Measurements from ENCODE around the gene GLDC.

Gene GLDC

GRCh38 chr9:6620353-6620752 is 25.2 kb downstream of the GLDC start:
- no peak for DNase-seq (ENCODE audit: low spot score)

GRCh38 chr9:6619909-6620308 is 25.6 kb downstream of the GLDC start:
- DNase-seq (ENCODE audit: low spot score), result no peak

GRCh38 chr9:6616951-6617602 is 28.5 kb downstream of the GLDC start:
- DNase-seq (ENCODE audit: low spot score), result no peak

- DNase-seq (ENCODE audit: low spot score), result no peak
Measured at GRCh38 chr9:6614489-6614888, 31.0 kb downstream of the GLDC start.

GRCh38 chr9:6611865-6612264 is 33.7 kb downstream of the GLDC start:
- no peak for DNase-seq (ENCODE audit: low spot score)

- no peak for DNase-seq (ENCODE audit: low spot score)
Measured at GRCh38 chr9:6610073-6610472, 35.5 kb downstream of the GLDC start.

- DNase-seq (ENCODE audit: low spot score), result no peak
Measured at GRCh38 chr9:6609497-6610016, 36.0 kb downstream of the GLDC start.

- DNase-seq (ENCODE audit: low spot score), result no peak
Measured at GRCh38 chr9:6605202-6605601, 40.3 kb downstream of the GLDC start.

GRCh38 chr9:6600426-6600825 is 45.1 kb downstream of the GLDC start:
- no peak for DNase-seq (ENCODE audit: low spot score)

- no peak for DNase-seq (ENCODE audit: low spot score)
Measured at GRCh38 chr9:6600006-6600405, 45.5 kb downstream of the GLDC start.

- DNase-seq (ENCODE audit: low spot score), result no peak
Measured at GRCh38 chr9:6598249-6598725, 47.2 kb downstream of the GLDC start.

- DNase-seq (ENCODE audit: low spot score), result no peak
Measured at GRCh38 chr9:6592791-6593190, 52.7 kb downstream of the GLDC start.

GRCh38 chr9:6592231-6592630 is 53.3 kb downstream of the GLDC start:
- DNase-seq (ENCODE audit: low spot score), result no peak

- no peak for DNase-seq (ENCODE audit: low spot score)
Measured at GRCh38 chr9:6590772-6591384, 54.7 kb downstream of the GLDC start.

GRCh38 chr9:6590334-6590733 is 55.2 kb downstream of the GLDC start:
- no peak for DNase-seq (ENCODE audit: low spot score)

GRCh38 chr9:6584881-6585597 is 60.5 kb downstream of the GLDC start:
- no peak for DNase-seq (ENCODE audit: low spot score)

GRCh38 chr9:6581253-6581652 is 64.3 kb downstream of the GLDC start:
- DNase-seq (ENCODE audit: low spot score), result no peak

GRCh38 chr9:6579613-6580012 is 65.9 kb downstream of the GLDC start:
- no peak for DNase-seq (ENCODE audit: low spot score)

GRCh38 chr9:6576987-6577386 is 68.5 kb downstream of the GLDC start:
- no peak for DNase-seq (ENCODE audit: low spot score)

GRCh38 chr9:6575324-6576034 is 70.0 kb downstream of the GLDC start:
- DNase-seq (ENCODE audit: low spot score), result no peak

- DNase-seq (ENCODE audit: low spot score), result no peak
Measured at GRCh38 chr9:6567140-6567591, 78.4 kb downstream of the GLDC start.

- DNase-seq (ENCODE audit: low spot score), result no peak
Measured at GRCh38 chr9:6566409-6567139, 79.0 kb downstream of the GLDC start.

Data from CD4-positive, alpha-beta T cell treated with Interleukin-6 at 100 ng/mL for 8 hours (primary cell).